H1 (cell line): ENCODE measurements around the gene IFI30. TPM values are rescaled to one million over a fixed set of nuclear protein-coding genes. Genes with fewer than 3 reads are reported as not detected.
A peak's percentile ranks its signal among the peaks of the same experiment; 100 is the strongest.

Experiments
- CTCF ChIA-PET: fragments of 300-600 bp; sonication (Branson Sonifier 250); formaldehyde crosslinking; loops from one replicate; lab custom pipeline; 2021; ENCODE audit not compliant: partially characterized antibody; lab: Charles Lee
- POLR2A ChIA-PET: fragments of 300-600 bp; sonication (Branson Sonifier 250); formaldehyde crosslinking; loops from one replicate; lab custom pipeline; 2021; ENCODE audit warnings: inconsistent platforms; ENCODE audit not compliant: partially characterized antibody; lab: Charles Lee
- DNase-seq, 2 experiments: peaks; one replicate each; pipeline versions ENCODE4 v3.0.0 to v3.0.0-alpha.2; 2010 to 2022; ENCODE audit warnings: low spot score in 2 of 2, low read depth in 1 of 2, mixed read lengths in 1 of 2
- FAIRE-seq: peaks from 2 replicates; lab custom pipeline; 2011; peaks lifted over from hg19 to GRCh38; lab: Jason Lieb, UNC
- H2AFZ ChIP-seq: 2 replicates; pipeline ENCODE4 v1.8.1; 2012; ENCODE audit warnings: low read length, inconsistent platforms
- H2AK5ac ChIP-seq: 2 replicates; pipeline ENCODE4 v1.6.1; 2013; ENCODE audit warnings: low read depth, low read length
- H2BK120ac ChIP-seq: replicated peaks from 2 replicates; pipeline ENCODE3; 2013; ENCODE audit warnings: low read depth, low read length, inconsistent platforms
- H2BK12ac ChIP-seq: 2 replicates; pipeline ENCODE4 v1.6.1; 2013; ENCODE audit warnings: low read depth, low read length
- H2BK15ac ChIP-seq: 2 replicates; pipeline ENCODE4 v1.6.1; 2013; ENCODE audit warnings: low read length
- H2BK20ac ChIP-seq: 2 replicates; pipeline ENCODE4 v1.6.1; 2013; ENCODE audit warnings: low read length
- H2BK5ac ChIP-seq: 2 replicates; pipeline ENCODE4 v1.6.1; 2013; ENCODE audit warnings: low read depth, low read length
- H3K14ac ChIP-seq: 2 replicates; pipeline ENCODE4 v1.6.1; 2013; ENCODE audit warnings: inconsistent platforms; ENCODE audit not compliant: insufficient read length
- H3K18ac ChIP-seq: 2 replicates; pipeline ENCODE4 v1.6.1; 2013; ENCODE audit warnings: low read length; ENCODE audit errors: extremely low read depth
- H3K23ac ChIP-seq: 2 replicates; pipeline ENCODE4 v1.6.1; 2013; ENCODE audit warnings: inconsistent platforms; ENCODE audit not compliant: insufficient read length
- H3K23me2 ChIP-seq: 2 replicates; pipeline ENCODE4 v1.6.1; 2013; ENCODE audit warnings: low read depth, low read length
- H3K27ac ChIP-seq: 2 replicates; pipeline ENCODE4 v1.6.1; 2011; ENCODE audit warnings: low read depth, low read length, inconsistent platforms
- H3K27me3 ChIP-seq, 4 experiments: replicated peaks in 1 of 4; 1 replicate in 1 of 4; 2 replicates in 3 of 4; pipeline versions ENCODE4 v1.6.1 to v1.8.1; 2011 to 2013; ENCODE audit warnings: low read length in 3 of 4, mild to moderate bottlenecking in 3 of 4, inconsistent platforms in 2 of 4, mixed read lengths in 2 of 4, moderate library complexity in 1 of 4; ENCODE audit not compliant: control insufficient read depth in 3 of 4, insufficient read depth in 3 of 4; ENCODE audit errors: extremely low read depth in 1 of 4
- H3K36me3 ChIP-seq, 4 experiments: 2 replicates each; pipeline versions ENCODE4 v1.6.1 to v1.8.1; 2011 to 2013; ENCODE audit warnings: mild to moderate bottlenecking in 4 of 4, low read length in 3 of 4, moderate library complexity in 2 of 4, control low read depth in 1 of 4, inconsistent platforms in 1 of 4; ENCODE audit not compliant: insufficient read depth in 4 of 4, control insufficient read depth in 2 of 4
- H3K4ac ChIP-seq: replicated peaks from 2 replicates; pipeline ENCODE3; 2013; ENCODE audit warnings: low read length, low read depth, mixed read lengths, inconsistent platforms; ENCODE audit not compliant: insufficient read length
- H3K4me1 ChIP-seq, 4 experiments: replicated peaks in 1 of 4; 1 replicate in 1 of 4; 2 replicates in 3 of 4; pipeline versions ENCODE4 v1.6.1 to v1.8.1; 2011 to 2013; ENCODE audit warnings: low read length in 3 of 4, inconsistent platforms in 2 of 4, mixed read lengths in 1 of 4; ENCODE audit not compliant: insufficient read depth in 4 of 4, control insufficient read depth in 3 of 4
- H3K4me2 ChIP-seq, 2 experiments: 2 replicates each; pipeline versions ENCODE4 v1.6.1 to v1.8.1; 2011 to 2013; ENCODE audit warnings: low read depth in 2 of 2, low read length in 2 of 2, control low read depth in 1 of 2, inconsistent platforms in 1 of 2, mild to moderate bottlenecking in 1 of 2; ENCODE audit not compliant: insufficient read depth in 1 of 2
- H3K4me3 ChIP-seq, 4 experiments: fragments of 200-600, 300-600 bp in 1 of 4; sonication (generic), shearing (Covaris generic), sonication (Bioruptor Twin) in 1 of 4; 2 replicates each; pipeline versions ENCODE4 v1.5.1 to v1.8.1; 2011 to 2016; ENCODE audit warnings: low read length in 4 of 4, low read depth in 3 of 4, control low read depth in 2 of 4, inconsistent platforms in 2 of 4, mild to moderate bottlenecking in 2 of 4, mixed read lengths in 1 of 4, moderate library complexity in 1 of 4; ENCODE audit not compliant: insufficient read depth in 2 of 4; ENCODE audit errors: extremely low read depth in 1 of 4
- H3K56ac ChIP-seq: replicated peaks from 2 replicates; pipeline ENCODE3; 2013; ENCODE audit warnings: low read depth, mild to moderate bottlenecking, mixed read lengths, low read length, inconsistent platforms; ENCODE audit not compliant: insufficient read length
- H3K79me1 ChIP-seq: 2 replicates; pipeline ENCODE4 v1.6.1; 2013; ENCODE audit warnings: low read depth, low read length, control low read depth
- H3K79me2 ChIP-seq, 2 experiments: 2 replicates each; pipeline versions ENCODE4 v1.6.1 to v1.8.1; 2012 to 2013; ENCODE audit warnings: low read length in 2 of 2, mild to moderate bottlenecking in 2 of 2, inconsistent platforms in 1 of 2; ENCODE audit not compliant: insufficient read depth in 2 of 2, control insufficient read depth in 1 of 2
- H3K9ac ChIP-seq, 4 experiments: replicated peaks in 1 of 4; 1 replicate in 1 of 4; 2 replicates in 3 of 4; pipeline versions ENCODE4 v1.6.1 to v1.8.1; 2011 to 2013; ENCODE audit warnings: low read depth in 3 of 4, low read length in 3 of 4, control low read depth in 2 of 4, mild to moderate bottlenecking in 2 of 4, moderate library complexity in 2 of 4, inconsistent platforms in 1 of 4; ENCODE audit errors: extremely low read depth in 1 of 4
- H3K9me3 ChIP-seq, 2 experiments: 2 replicates each; pipeline versions ENCODE4 v1.6.1 to v1.8.1; 2012 to 2013; ENCODE audit warnings: mild to moderate bottlenecking in 2 of 2, moderate library complexity in 2 of 2, control low read depth in 1 of 2, inconsistent platforms in 1 of 2, low read depth in 1 of 2, low read length in 1 of 2, mixed read lengths in 1 of 2; ENCODE audit not compliant: insufficient read depth in 2 of 2
- H4K20me1 ChIP-seq, 2 experiments: replicated peaks in 1 of 2; 2 replicates each; pipeline versions ENCODE3 to v1.8.1; 2011 to 2013; ENCODE audit warnings: inconsistent platforms in 2 of 2, low read length in 2 of 2, mild to moderate bottlenecking in 1 of 2; ENCODE audit not compliant: insufficient read depth in 2 of 2, control insufficient read depth in 1 of 2
- H4K5ac ChIP-seq: 2 replicates; pipeline ENCODE4 v1.6.1; 2013; ENCODE audit warnings: low read length, low read depth, mixed read lengths, inconsistent platforms; ENCODE audit not compliant: insufficient read length
- H4K8ac ChIP-seq: 2 replicates; pipeline ENCODE4 v1.8.0; 2013; ENCODE audit warnings: mild to moderate bottlenecking, moderate library complexity, low read length, inconsistent platforms; ENCODE audit not compliant: insufficient read depth; ENCODE audit errors: extremely low read depth
- H4K91ac ChIP-seq: replicated peaks from 2 replicates; pipeline ENCODE3; 2013; ENCODE audit warnings: low read length, mixed read lengths, inconsistent platforms; ENCODE audit not compliant: insufficient read length
- CBX8 ChIP-seq: fragments of 300-800, 300-1000 bp; sonication (generic); IDR thresholded peaks from 2 replicates; pipeline ENCODE4 v1.7.1; 2016; ENCODE audit warnings: low read depth, low read length, borderline replicate concordance
- CEBPB ChIP-seq: IDR thresholded peaks from 2 replicates; pipeline ENCODE4 v1.6.1; 2012; ENCODE audit warnings: low read depth, low read length
- KDM4A ChIP-seq: IDR thresholded peaks from one replicate; pipeline ENCODE4 v1.7.1; 2012; ENCODE audit warnings: low read depth, mild to moderate bottlenecking, moderate library complexity, low read length, inconsistent platforms; ENCODE audit not compliant: severe bottlenecking
- WGBS, 2 experiments: shearing (Covaris generic) in 1 of 2; methylation state at CpG; one replicate each; pipeline versions ENCODE4 v1.1.6 to v1.1.7; 2013 to 2015; ENCODE audit warnings: low lambda C conversion rate in 2 of 2, mixed read lengths in 2 of 2, inconsistent platforms in 1 of 2, low coverage in 1 of 2, missing lambda C conversion rate in 1 of 2; ENCODE audit not compliant: insufficient replicate concordance in 2 of 2, insufficient coverage in 1 of 2, insufficient read length in 1 of 2; ENCODE audit errors: extremely low coverage in 1 of 2, missing lambda C conversion rate in 1 of 2; 5-methylcytosine and 5-hydroxymethylcytosine counted together
- polyA plus RNA-seq, 7 experiments: library from polyadenylated mRNA; depleted of rRNA in 3 of 7; stranded (reverse) in 5 of 7; unstranded in 2 of 7; fragments of >200 nt in 5 of 7; fragments of 200-250 nt in 2 of 7; gene quantifications; 1 replicate in 5 of 7; 2 replicates in 1 of 7; 4 replicates in 1 of 7; pipeline versions ENCODE4 v1.2.1 to v1.2.3, GENCODE V29; 2011 to 2013; ENCODE audit warnings: missing spikeins in 2 of 7, mixed read lengths in 2 of 7
- total RNA-seq: library from RNA; stranded (reverse); fragmentation: NEBNext Ultra II Directional; extraction: Animal tissue kit (Norgen Biotek cat#: 25700); gene quantifications from 2 replicates; pipeline ENCODE4 v1.2.1, GENCODE V29; 2021

IFI30 gene
- total and polyA plus RNA-seq, 2 of the 8 experiments (the other 6 are each of a cell fraction or from before 2014, with no cell fraction given) = 28.9 to 62.4 TPM

GRCh38 chr19:18153556-18154134 is 20.0 kb upstream of the IFI30 start:
- H3K9me3 ChIP-seq = no peaks in the 10 kb centered on the region
- H3K56ac ChIP-seq = peak overlapping the region; percentile 24
- no peak overlapping the region for H2AFZ ChIP-seq
- no peak overlapping the region for H2BK12ac ChIP-seq
- peak overlapping the region; percentile 68 for H3K27ac ChIP-seq
- ChIA-PET POLR2A (interaction anchor here (0.9 to 1.1 kb wide), 3 partner anchors 12 to 42 kb away, joined by 3 to 4 read pairs (median 3); no protein-coding TSS in a partner anchor), CTCF (interaction anchor here (1.1 to 1.2 kb wide), 3 partner anchors 15 to 120 kb away, joined by 3 to 4 read pairs (median 4); partner anchors contain the start of gene IQCN)
- peak overlapping the region; percentile 70 to 94 (median 86) for H3K9ac ChIP-seq
- 16% methylated on average over 10 of the region's 38 CpGs; no CpG with 5 or more reads in 1 of the 2 experiments for WGBS, 2 experiments
- peak overlapping the region; percentile 85; the same call in 1 of the 2 replicates for H4K8ac ChIP-seq
- H3K27me3 ChIP-seq = no peaks in the 10 kb centered on the region
- H3K79me1 ChIP-seq = peaks cover 4% of the 10 kb centered on the region; the same call in 1 of the 2 replicates
- no peak overlapping the region for H2BK20ac ChIP-seq
- peaks cover 6 to 16% of the 10 kb centered on the region in 2 experiments for H4K20me1 ChIP-seq
- peaks cover 13% of the 10 kb centered on the region for H3K23me2 ChIP-seq
- peak overlapping the region; percentile 71 for H3K18ac ChIP-seq
- no peak overlapping the region for H2BK15ac ChIP-seq
- H3K4me1 ChIP-seq = peaks cover 0 to 9% (median 4%) of the 10 kb centered on the region in 4 experiments; a peak in 4 of 7 replicates
- peak; percentile 42 for FAIRE-seq
- DNase-seq = no peak
- peak overlapping the region; percentile 36 for H4K5ac ChIP-seq
- peak overlapping the region; percentile 19 for H4K91ac ChIP-seq
- H3K79me2 ChIP-seq = no peaks in the 10 kb centered on the region; a peak in 1 of 4 replicates
- no peak overlapping the region for H3K14ac ChIP-seq
- TF ChIP-seq CBX8 (no peak), KDM4A (peak; percentile 9), CEBPB (no peak)
- TF ChIP-seq, all 59 proteins: peak for 1
- H3K4me3 ChIP-seq = peak overlapping the region; percentile 65 to 83 (median 69)
- H2BK5ac ChIP-seq = no peak overlapping the region; the same call in 1 of the 2 replicates
- H3K4ac ChIP-seq = peak overlapping the region; percentile 70
- peak overlapping the region; percentile 71 to 90 for H3K4me2 ChIP-seq
- H3K23ac ChIP-seq = no peak overlapping the region
- no peak overlapping the region for H2BK120ac ChIP-seq
- peak overlapping the region; percentile 89; the same call in 1 of the 2 replicates for H2AK5ac ChIP-seq
- H3K36me3 ChIP-seq = peaks cover 0 to 10% (median 4%) of the 10 kb centered on the region in 4 experiments; a peak in 2 of 8 replicates
